NB4 (cell line): Measurements from ENCODE around the gene VPS8.

Experiments
- POLR2A ChIP-seq: IDR thresholded peaks from 2 replicates; pipeline ENCODE4 v1.6.1; 2011; ENCODE audit warnings: mild to moderate bottlenecking; ENCODE audit not compliant: insufficient read length; ENCODE audit errors: extremely low read depth
- TF ChIP-seq, protein P1 (sequence below): IDR thresholded peaks from one replicate; pipeline ENCODE4 v1.5.1; 2012; ENCODE audit warnings: low read depth, low read length

DNA sequence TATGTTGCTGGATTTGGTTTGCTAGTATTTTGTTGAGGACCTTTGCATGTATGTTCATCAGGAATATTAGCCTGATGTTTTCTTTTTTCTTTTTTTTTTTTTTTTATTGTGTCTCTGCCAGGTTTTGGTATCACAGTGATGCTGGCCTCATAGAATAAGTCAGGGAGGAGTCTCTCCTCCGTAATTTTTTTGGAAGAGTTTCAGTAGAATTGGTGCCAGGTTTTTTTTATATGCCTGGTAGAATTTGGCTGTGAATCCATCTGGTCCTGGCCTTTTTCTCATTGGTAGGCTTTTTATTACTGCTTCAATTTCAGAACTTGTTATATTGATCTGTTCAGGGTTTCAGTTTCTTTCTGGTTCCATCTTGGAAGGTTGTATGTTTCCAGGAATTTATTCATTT lies 165.8 kb downstream of the VPS8 start:
- TF ChIP-seq, protein P1, sequence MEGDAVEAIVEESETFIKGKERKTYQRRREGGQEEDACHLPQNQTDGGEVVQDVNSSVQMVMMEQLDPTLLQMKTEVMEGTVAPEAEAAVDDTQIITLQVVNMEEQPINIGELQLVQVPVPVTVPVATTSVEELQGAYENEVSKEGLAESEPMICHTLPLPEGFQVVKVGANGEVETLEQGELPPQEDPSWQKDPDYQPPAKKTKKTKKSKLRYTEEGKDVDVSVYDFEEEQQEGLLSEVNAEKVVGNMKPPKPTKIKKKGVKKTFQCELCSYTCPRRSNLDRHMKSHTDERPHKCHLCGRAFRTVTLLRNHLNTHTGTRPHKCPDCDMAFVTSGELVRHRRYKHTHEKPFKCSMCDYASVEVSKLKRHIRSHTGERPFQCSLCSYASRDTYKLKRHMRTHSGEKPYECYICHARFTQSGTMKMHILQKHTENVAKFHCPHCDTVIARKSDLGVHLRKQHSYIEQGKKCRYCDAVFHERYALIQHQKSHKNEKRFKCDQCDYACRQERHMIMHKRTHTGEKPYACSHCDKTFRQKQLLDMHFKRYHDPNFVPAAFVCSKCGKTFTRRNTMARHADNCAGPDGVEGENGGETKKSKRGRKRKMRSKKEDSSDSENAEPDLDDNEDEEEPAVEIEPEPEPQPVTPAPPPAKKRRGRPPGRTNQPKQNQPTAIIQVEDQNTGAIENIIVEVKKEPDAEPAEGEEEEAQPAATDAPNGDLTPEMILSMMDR, result no peak
- no peak for TF ChIP-seq POLR2A
